Subcutaneous adipose tissue (tissue), 4 donors: Measurements from ENCODE around the gene TNC. TPM values are rescaled to one million over a fixed set of nuclear protein-coding genes. Genes with fewer than 3 reads are reported as not detected.

Source experiments
- total RNA-seq, 4 donors: library from RNA; depleted of rRNA; stranded (reverse); fragments of >200 nt; gene quantifications; one replicate each; pipeline ENCODE4 v1.1.0, GENCODE V29; 2016
- TF ChIP-seq, protein P1 (sequence below): fragments of 450-650 bp; IDR thresholded peaks from one replicate; pipeline ENCODE4 v1.5.1; 2016; ENCODE audit warnings: low read depth, mild to moderate bottlenecking, control low read depth, antibody characterized with exemption, moderate library complexity

Gene TNC
- total RNA-seq, 4 donors from 2014 or later = 2.4 to 17.3 (median 8.3) TPM

GRCh38 chr9:115111874-115112273 lies 6.1 kb downstream of the TNC start:
- TF ChIP-seq, protein P1, sequence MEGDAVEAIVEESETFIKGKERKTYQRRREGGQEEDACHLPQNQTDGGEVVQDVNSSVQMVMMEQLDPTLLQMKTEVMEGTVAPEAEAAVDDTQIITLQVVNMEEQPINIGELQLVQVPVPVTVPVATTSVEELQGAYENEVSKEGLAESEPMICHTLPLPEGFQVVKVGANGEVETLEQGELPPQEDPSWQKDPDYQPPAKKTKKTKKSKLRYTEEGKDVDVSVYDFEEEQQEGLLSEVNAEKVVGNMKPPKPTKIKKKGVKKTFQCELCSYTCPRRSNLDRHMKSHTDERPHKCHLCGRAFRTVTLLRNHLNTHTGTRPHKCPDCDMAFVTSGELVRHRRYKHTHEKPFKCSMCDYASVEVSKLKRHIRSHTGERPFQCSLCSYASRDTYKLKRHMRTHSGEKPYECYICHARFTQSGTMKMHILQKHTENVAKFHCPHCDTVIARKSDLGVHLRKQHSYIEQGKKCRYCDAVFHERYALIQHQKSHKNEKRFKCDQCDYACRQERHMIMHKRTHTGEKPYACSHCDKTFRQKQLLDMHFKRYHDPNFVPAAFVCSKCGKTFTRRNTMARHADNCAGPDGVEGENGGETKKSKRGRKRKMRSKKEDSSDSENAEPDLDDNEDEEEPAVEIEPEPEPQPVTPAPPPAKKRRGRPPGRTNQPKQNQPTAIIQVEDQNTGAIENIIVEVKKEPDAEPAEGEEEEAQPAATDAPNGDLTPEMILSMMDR = no peak

- TF ChIP-seq, protein P1 = no peak
These were observed 8.5 kb downstream of the TNC start for GRCh38 chr9:115109486-115109885.

DNA sequence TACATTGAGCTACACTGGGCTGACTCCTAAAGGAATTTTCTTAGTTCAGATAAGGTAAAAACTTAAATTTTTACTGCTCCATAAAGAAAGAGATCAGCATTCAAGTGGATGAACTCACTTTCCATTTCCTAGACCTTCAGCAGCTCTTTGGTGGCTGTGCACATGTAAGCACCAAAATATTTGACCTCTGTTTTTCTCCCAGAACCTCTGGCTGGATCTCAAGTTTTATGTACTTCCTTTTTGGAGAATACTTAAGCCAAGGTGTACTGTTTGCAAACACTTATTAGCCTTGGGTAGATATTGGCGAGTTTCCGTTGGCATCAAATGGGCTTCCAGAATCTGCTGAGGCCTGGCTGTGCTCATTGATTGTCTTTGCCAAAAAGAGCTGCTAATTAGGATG lies 10.3 kb downstream of the TNC start:
- TF ChIP-seq, protein P1 = no peak

GRCh38 chr9:115106642-115107041 lies 11.3 kb downstream of the TNC start:
- TF ChIP-seq, protein P1 = no peak

DNA sequence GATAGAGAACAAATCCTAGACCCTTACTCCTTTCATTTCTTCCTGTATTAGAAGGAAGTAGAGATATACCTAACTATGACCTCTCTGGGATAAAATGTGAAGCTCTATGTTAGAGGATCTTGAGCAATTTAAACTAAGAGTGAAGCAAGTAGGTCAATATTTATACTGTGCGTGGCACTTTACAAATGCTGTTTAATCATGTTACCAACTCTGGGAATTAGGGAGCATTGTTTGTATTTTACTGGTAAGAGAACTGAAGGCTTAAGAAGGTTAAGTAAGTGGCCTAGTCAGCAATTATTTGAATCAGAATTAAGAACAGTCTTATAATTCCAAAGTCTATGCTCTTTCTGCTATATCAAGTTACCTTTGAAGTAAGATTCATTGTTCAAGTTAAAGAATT lies 12.0 kb downstream of the TNC start:
- TF ChIP-seq, protein P1 = no peak

DNA sequence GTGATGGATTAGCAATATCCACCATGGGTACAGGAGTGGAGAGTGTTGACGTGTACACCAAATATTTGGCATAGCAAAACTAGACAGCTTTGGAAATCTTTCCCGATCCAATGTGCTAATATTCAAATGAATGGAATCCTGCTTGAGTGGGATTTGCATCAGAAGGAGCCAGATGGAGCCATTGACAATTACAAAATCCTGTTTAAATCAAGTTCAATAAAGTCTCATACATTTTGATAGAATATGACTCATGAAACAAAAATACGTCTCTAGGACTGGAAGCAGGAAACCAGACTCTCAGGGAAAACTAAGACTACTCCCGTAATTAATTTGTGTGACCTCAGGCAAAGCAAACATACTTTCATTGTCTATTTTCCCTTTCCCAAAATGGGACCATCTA lies 13.0 kb downstream of the TNC start:
- TF ChIP-seq, protein P1 = no peak

DNA sequence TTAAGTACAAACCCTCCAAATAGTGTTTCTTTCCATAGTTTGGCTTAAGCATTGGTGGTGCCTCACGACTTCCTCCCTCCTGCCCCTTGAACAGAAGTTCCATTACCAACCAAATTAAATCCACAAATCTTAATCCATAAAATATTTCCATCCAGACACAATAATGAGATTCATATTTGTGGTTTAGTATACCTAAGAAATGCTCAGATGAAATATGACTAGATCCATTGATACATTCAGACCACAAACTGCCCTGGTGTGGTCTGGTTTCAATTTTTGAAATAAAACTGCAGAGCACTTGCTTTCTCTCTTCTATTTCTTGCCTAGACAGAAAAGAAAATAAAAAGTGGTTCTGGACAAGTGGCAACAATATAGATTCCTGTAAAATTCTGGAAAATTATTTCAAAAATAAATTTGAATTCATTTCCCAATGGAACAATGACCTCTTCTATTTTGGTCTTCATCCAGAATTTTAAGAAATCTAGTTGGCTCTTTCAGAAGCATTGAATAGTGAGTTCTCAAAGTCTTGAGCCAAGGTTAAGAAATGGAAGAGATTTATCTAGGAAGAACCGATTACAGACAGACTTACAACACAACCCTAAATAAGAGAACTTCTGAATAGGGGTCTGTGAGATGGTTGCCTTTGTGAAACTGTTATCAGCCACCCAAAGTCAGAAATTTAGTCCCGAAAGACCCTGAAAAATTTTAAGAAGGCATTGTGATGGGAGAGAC lies 14.0 kb downstream of the TNC start:
- TF ChIP-seq, protein P1 = no peak
